KBM-7 (cell line): ENCODE measurements around the gene CCDC9B.

Experiments used
- DNase-seq: peaks from one replicate; pipeline ENCODE4 v3.0.0-alpha.2; 2015
- in situ Hi-C: fragments of 300-500 bp; cut with MboI; formaldehyde crosslinking; loops from 2 replicates; pipeline ENCODE4 v1.14.3; 2020; ENCODE audit warnings: low sequenced_read_pairs, low pct_unique_long_range_greater_than_20kb, mixed read lengths

The CCDC9B gene

DNA sequence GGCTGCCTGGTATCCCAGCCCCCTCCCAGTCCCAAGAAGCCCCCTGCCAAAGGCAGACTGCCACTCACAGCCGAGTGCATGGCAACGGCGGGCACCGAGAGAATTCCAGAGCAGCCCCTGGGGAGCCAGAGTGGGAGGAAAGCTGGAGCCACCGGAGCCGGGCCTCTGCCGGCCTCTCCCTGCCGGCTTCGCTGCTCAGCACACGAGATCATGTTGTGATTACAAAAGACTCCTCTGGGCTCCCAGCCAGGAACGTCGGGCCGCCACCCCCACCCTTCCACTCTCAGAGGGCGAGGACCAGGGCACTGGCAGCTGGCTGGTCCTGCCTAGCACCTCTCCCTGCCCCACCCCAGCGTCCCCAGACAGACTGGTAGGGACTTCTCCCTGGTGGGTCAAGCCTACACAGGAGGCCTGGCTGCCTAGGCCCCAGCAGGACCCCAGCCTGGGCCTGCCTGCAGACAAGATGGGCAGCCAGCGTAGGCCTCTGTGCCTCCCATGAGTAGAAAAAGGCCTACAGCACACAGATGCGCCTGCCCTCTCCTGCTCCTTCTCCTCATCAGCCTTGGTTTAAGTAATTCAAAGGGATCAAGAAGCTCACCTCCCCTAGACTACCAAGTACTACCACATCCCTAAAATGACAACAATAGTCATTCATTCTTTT lies at the start of gene CCDC9B:
CCDC9B (minus strand) TSS at position 200 of the 661 bp plus-strand sequence; CDS start at position 80, 120 bp downstream.
- DNase-seq: peak; percentile 53
- in situ Hi-C loops: no loop called here

DNA sequence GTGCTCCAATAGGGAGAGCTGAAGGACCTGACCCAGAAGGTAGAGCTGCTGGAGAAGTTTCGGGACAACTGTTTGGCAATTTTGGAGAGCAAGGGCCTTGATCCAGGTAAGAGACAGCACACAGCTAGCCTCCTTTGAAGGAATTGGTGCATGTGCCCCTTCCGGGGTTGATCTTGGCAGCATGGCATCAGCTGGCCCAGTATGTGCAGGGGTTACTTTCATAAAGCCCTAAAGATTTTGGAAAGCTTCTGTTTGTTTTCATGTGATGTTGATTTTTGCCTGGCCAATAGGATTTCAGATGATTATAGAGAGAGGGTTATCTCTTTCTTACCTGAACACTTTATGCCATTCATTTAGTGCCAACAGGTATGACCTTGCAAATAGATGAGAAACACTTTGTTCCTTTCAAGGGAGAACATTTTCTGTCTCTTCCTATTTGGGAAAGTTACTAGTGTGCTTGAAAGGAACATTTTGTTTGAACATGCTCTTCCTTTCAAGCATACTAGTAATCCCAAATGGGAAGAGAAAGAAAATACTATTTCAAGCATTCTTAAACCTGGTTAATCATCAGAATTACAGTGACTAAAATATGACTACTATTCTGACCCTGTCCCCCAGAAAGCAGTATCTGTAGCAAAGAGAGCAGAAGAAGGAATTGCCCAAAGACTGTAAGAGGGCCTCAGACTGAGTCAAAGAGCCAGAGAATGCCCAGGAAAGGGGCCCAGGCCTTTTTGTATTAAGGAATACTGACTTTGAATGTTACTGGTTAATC lies 49.3 kb upstream of the CCDC9B start:
- DNase-seq: no peak
- in situ Hi-C loops: no loop called here

DNA sequence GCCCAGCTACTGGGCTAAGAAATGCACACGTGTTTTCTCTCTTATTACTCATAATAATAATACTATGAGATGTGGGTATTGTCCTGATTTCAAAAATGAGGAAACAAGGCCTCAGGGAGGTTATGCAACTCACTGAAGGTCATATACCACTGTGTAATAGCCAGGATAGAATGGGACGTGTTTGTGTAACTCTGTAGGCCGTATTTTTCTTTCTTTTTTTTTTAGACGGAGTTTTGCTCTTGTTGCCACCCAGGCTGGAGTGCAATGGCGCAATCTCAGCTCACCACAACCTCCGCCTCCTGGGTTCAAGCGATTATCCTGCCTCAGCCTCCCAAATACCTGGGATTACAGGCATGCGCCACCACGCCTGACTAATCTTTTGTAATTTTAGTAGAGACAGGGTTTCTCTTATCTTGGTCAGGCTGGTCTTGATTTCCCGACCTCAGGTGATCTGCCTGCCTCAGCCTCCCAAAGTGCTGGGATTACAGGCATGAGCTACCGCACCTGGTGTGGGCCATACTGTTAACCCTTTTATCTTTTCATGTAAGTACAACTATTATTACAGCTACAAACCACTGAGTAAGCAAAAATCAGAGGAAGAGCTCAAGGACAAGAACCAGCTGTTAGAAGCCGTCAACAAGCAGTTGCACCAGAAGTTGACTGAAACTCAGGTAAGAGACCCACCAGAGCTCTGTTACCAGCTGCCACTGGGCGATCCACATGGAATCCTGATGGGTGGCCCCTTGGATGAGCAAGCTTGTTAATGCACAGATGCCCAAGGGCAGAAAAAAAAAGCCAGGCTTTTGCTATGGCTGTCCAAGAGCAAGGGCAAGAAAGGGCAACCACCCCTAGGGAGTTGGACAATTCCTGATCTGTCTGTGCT lies 48.4 kb upstream of the CCDC9B start:
- in situ Hi-C loops: no loop called here
- DNase-seq: no peak

DNA sequence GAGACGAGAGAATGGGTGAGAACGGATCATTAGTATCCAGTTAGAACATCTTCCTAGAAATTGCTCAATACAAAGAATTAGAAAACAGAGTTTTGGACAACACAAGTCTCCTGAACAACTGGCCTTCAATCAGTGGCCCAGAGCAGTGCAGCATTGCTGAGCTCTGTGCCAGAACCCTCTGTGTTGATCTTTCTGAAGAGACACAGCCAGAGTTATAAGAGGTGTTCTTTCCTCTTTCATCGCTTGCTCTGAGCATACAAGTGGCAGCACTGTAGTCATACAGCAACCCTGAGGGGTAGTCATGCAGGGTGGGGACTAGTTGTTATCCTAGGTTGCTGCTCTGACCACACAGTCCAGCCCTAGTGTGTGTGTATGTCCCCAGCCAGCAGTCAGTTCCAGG lies 45.7 kb upstream of the CCDC9B start:
- no peak for DNase-seq
- in situ Hi-C loops: no loop called here

DNA sequence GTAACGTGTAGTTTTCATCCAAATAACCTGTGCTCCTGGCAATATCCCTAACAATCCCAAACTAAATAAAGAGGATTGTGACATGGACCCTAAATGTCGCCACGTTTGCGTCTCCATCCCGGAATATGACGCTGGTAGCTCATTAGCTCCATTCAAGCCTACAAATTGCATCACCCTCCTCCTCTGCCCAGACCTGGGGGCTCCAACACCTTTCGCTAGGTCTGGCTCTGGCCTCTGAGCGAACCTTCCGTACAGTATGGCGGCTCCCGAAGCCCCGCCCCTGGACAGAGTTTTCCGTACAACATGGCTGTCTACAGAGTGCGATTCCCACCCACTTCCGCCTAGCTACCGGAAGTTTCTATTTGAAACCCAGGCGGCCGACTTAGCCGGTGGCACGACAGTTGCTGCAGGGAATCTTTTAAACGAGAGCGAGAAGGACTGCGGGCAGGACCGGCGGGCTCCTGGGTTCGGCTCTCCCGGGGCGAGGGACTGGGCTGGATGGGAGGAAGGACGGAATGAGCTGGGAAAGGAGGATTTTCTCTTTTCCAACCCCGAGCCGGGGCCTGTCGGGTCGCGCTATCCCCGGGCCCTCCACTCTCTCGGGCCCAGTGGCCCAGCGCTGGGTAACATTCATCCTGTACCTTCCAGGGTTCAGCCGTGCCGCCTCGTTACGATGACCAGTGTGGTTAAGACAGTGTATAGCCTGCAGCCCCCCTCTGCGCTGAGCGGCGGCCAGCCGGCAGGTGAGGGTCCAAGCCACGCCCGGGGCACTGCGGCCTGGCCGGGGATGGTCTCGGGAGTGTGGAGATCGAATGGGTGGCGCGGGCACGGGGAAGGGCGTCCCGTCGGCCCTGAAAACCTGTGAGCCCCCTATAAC lies 42.1 kb upstream of the CCDC9B start, which contains the start of gene KNSTRN:
KNSTRN (plus strand) TSS at position 142 of the 877 bp plus-strand sequence; CDS start at position 257, 115 bp downstream.
- DNase-seq: peak; percentile 91
- in situ Hi-C loops: no loop called here

DNA sequence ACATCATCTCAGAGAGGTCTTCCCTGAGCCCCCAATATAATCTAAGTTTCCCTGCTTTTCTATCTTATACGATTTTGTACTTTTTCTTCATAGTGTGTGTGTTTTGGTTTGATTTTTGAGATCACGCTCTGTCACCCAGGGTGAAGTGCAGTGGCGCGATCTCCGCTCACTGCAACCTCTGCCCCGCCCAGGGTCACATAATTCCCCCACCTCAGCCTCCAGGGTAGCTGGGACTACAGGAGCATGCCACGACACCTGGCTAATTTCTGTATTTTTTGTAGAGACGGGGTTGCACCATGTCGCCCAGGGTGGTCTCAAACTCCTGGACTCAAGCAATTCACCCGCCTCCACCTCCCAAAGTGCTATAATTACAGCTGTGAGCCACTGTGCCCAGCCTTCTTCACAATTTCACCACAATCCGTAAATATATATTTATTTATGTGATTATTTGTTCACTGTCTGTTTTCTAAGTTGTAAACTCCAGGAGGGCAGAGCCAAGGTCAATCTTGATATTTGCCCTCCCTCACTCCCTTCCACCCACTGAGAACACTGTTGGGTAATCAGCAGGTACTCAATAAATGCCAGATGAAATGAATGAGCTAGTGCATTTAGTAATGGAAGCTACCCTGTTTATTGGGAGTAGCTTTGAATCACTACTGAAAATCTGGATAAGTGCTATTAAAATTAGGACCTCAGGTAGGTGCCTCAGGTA lies 41.2 kb upstream of the CCDC9B start:
- no peak for DNase-seq
- in situ Hi-C loops: no loop called here

DNA sequence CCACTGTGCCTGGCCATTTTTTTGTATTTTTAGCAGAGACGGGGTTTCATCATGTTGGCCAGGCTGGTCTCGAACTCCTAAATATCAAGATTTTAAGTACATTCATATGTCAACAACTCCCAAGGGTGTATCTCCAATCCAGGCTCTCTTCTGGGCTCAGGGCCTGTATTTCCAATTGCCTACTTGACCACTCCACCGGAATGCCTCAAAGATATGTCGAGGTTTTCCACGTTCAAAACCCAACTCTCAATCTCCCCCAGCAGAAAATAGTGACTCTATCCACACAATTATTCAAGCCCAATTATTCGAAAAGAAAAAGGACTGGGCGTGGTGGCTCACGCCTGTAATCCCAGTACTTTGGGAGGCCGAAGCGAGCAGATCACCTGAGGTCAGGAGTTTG lies 39.9 kb upstream of the CCDC9B start:
- in situ Hi-C loops: no loop called here

GRCh38 chr15:40379853-40380252 lies 39.1 kb upstream of the CCDC9B start:
- in situ Hi-C loops: no loop called here
- DNase-seq: peak; percentile 47

More for the DNA sequence above, 39.9 kb upstream of the CCDC9B start:
- no peak for DNase-seq

DNA sequence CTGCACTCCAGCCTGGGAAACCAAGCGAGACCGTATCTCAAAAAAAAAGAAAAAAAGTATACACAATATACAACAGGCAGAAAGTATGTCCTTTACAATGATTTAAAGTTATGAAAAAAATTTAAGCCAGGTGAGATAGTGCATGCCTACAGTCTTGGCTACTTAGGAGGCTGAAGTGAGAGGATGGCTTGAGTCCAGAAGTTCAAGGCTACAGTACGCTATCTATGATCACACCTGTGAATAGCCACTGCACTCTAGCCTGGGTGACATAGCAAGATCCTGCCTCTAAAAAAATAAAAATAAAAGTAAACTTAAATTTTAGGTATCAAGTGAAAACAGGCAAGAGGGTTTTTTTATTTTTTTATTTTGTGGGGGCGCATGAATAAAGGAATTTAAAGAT lies 38.6 kb upstream of the CCDC9B start:
- DNase-seq: no peak
- in situ Hi-C loops: no loop called here

DNA sequence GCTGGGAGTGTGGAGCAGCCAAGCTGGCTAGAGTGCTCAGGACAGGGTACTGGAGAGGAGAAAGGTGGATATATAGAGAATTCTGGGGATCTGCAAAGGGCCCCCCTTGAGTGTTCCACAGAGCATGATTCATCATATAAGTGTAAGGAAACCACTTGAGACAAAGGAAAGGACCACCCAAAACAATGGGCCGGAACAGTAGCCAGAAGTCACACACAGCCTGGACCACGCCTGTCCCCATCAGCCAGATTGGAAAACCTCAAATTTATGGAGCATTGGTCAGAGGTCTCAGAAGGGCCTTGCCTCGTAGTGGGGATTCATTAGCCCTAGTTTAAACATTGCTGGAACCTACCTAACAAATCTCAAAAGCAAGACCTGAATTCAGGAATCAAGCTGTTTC lies 36.9 kb upstream of the CCDC9B start:
- in situ Hi-C loops: no loop called here
- no peak for DNase-seq

DNA sequence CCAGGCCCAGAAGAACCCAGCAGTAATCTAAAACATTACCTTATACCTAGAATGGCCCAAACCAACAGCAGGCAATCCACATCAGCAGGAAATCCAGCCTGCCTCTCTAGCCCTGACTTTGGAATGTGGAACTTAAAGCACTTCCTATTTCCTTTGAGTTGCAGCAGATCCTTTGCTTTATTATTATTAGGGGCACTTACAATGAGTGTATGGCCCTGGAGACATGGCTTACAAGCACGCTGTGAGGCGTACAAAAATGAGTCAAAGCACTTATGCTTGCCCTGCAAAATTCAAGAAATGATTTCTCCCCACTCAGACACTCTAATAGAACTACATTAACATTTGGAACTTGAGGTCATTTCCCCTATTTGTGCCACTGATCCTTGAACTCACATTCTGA lies 32.2 kb upstream of the CCDC9B start:
- in situ Hi-C loops: no loop called here
- no peak for DNase-seq

DNA sequence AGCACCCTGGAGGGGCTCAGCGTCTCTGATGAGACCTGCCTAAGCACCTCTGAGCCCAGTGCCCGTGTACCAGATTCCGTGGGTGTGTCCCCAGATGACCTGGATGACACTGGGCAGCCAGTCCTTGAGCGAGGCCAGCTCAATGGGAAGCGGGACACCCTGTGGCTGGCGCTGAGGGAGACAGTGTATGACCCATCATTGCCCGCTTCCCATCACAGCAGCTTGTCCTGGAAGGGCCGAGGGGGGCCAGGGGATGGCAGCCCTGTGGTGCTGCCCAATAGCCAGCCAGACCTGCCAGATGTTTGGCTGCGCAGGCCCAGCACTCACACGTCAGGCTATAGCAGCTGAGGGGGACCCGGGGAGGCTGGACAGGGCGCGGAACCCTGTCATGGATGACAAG lies 29.2 kb upstream of the CCDC9B start:
- in situ Hi-C loops: no loop called here
- no peak for DNase-seq

GRCh38 chr15:40369474-40369869 lies 28.7 kb upstream of the CCDC9B start:
- in situ Hi-C loops: no loop called here
- DNase-seq: no peak

GRCh38 chr15:40368719-40369473 lies 28.2 kb upstream of the CCDC9B start:
- no peak for DNase-seq
- in situ Hi-C loops: no loop called here

GRCh38 chr15:40367686-40368611 lies 27.2 kb upstream of the CCDC9B start:
- DNase-seq: peak; percentile 95
- in situ Hi-C loops: no loop called here

DNA sequence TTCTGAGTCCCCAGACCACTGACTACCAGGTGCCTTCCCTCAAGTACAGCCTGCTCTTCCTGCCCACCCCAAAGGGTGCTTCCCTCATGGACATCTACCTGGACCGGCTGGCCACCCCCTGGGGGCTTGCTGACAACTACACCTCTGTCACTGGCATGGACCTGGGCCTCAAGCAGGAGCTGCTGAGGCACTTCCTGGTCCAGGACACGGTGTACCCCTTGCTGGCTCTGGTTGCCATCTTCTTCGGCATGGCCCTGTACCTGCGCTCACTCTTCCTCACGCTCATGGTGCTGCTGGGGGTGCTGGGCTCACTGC lies 26.6 kb upstream of the CCDC9B start:
- in situ Hi-C loops: no loop called here

More for the DNA sequence above, 26.6 kb upstream of the CCDC9B start:
- DNase-seq: no peak
